Muscle layer of duodenum (tissue), 2 donors: Measurements from ENCODE around the gene ACSL1.
A peak's percentile ranks its signal among the peaks of the same experiment; 100 is the strongest.
"Not testable (repeated sequence)": the region's sequence is repeated elsewhere in the genome, so short reads cannot be mapped to it uniquely, and the experiment has no call there.

Experiments used
- H3K27ac ChIP-seq: one replicate; pipeline ENCODE4 v1.7.0; 2013; ENCODE audit warnings: mild to moderate bottlenecking, low read length
- H3K27me3 ChIP-seq: one replicate; pipeline ENCODE4 v1.7.0; 2013; ENCODE audit warnings: low read depth, mild to moderate bottlenecking, control low read depth, low read length
- H3K36me3 ChIP-seq, 2 donors: one replicate each; pipeline ENCODE4 v1.7.0; 2013; ENCODE audit warnings: low read length in 2 of 2, control low read depth in 1 of 2, mild to moderate bottlenecking in 1 of 2; ENCODE audit not compliant: insufficient read depth in 2 of 2, control insufficient read depth in 1 of 2
- H3K4me1 ChIP-seq, 2 donors: one replicate each; pipeline ENCODE4 v1.7.0; 2013; ENCODE audit warnings: low read length in 2 of 2, mild to moderate bottlenecking in 2 of 2, control low read depth in 1 of 2, moderate library complexity in 1 of 2; ENCODE audit not compliant: insufficient read depth in 2 of 2, control insufficient read depth in 1 of 2
- H3K4me3 ChIP-seq, 2 donors: one replicate each; pipeline ENCODE4 v1.7.0; 2013; ENCODE audit warnings: low read length in 2 of 2, low read depth in 1 of 2, mild to moderate bottlenecking in 1 of 2
- H3K9me3 ChIP-seq, 2 donors: one replicate each; pipeline ENCODE4 v1.7.0; 2013; ENCODE audit warnings: low read length in 2 of 2, control low read depth in 1 of 2, mild to moderate bottlenecking in 1 of 2; ENCODE audit not compliant: control insufficient read depth in 1 of 2
- donor health status: healthy.

ACSL1 gene

DNA sequence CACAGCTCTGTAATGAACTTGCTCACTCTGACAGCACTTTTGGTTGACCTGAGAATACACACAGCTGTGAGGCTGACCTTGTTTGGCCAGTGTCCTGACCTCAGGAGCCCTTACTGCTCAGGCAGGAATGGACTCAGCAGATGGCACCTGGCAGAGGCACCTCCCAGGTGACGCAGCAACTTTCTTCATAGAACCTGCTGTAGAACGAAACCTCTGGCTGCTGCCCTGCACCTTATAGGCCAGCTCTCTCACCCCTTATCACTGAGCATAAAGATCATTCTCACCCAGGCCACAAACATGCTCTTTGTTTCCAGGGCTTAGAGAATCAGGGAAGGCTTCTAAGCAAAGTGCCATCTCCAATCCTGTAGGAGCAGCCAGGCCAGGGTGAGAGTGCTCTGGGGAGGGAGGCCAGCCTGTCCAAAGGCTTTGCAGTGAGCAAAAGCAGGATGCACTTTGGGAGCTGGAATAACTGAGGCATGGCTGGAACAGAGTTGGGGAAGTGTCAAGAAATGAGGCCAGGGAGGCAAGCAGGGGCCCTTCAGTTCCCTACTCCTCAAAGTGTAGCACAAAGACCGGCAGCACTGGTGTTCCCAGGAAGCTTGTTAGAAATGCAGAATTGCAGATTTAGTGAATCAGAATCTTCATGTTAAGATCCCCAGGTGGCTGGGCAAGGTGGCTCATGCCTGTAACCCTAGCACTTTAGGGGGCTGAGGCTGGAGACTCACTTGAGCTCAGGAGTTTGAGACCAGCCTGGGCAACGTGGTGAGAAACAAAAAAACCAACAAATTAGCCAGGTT lies 78.5 kb downstream of the ACSL1 start:
- Histone ChIP-seq H3K27me3 (no peaks in the 10 kb centered on the region), H3K4me1 (peaks cover 22 to 28% of the 10 kb centered on the region in 2 donors), H3K4me3 (peak overlapping the region in 1 of 2 donors; percentile 30), H3K27ac (peak overlapping the region; percentile 81), H3K36me3 (no peaks in the 10 kb centered on the region), H3K9me3 (no peaks in the 10 kb centered on the region)

DNA sequence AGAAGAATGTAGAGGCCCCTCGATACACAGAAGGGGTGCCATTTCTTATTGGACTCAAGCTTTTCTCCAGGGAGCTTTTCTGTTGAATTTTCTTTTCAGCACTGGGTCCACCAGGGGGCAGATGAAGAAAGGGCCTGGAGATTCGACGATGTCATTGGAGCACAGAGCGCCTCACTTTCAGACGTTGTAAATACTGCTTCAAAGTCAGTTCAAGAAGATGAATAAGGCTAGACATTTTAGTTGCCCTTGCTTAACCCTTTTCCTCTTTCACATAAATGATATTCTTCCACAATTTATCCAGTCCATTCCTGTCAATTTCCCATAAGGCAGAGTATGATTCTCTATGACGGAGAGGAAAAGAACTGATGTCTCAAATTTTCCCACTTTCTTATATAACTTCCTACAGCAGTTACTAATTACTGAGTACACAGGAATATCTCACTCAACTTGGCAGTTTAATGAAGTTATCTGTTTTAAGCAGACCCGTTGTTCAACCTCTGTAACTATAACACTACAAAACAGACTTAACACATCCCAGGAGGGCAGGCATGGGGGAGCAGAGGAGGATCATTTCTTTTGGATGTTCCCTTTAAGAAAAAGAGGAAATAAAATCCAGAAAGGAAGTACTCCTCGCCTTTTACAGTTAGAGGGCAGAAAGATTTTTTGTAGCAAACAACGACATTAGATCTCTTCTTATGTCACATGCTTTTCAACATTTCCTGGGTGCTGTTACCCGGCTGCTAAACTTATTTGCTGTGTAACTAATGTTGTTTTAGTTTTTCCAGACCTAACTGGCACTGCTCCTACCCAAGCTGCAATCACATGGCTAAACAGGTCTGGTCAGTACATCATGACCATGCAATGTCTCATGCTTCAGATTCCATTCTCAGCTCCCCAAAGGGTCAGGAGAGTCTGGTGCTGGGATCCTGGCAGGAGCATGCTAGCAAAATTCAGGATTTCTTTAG lies 79.7 kb downstream of the ACSL1 start:
- Histone ChIP-seq H3K36me3 (no peaks in the 10 kb centered on the region), H3K4me1 (peaks cover 22 to 28% of the 10 kb centered on the region in 2 donors), H3K9me3 (no peaks in the 10 kb centered on the region), H3K4me3 (peak overlapping the region; percentile 23 to 30), H3K27me3 (no peaks in the 10 kb centered on the region), H3K27ac (peak overlapping the region; percentile 81)

DNA sequence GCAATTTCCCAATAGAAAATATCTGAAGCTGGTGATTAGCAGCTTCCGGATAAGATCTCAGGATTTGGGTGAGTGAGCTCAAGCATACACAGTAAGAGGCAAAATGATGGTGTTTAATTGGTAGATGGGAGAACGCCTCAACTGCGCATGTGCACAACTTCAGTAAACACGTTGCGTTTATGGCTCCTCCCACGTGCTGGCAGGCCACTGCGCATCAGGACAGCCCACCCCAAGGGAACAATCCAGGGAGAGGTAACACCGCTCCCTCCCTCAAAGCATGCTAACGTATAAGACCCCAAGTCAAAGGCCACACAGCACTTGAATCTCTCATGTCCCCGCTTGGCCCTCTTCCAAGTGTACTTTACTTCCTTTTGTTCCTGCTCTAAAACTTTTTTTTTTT lies 81.5 kb downstream of the ACSL1 start:
- H3K4me3 ChIP-seq = no peak overlapping the region
- no peak overlapping the region for H3K27ac ChIP-seq
- H3K27me3 ChIP-seq = no peaks in the 10 kb centered on the region
- no peaks in the 10 kb centered on the region for H3K9me3 ChIP-seq
- peaks cover 22 to 28% of the 10 kb centered on the region in 2 donors for H3K4me1 ChIP-seq
- H3K36me3 ChIP-seq = no peaks in the 10 kb centered on the region

DNA sequence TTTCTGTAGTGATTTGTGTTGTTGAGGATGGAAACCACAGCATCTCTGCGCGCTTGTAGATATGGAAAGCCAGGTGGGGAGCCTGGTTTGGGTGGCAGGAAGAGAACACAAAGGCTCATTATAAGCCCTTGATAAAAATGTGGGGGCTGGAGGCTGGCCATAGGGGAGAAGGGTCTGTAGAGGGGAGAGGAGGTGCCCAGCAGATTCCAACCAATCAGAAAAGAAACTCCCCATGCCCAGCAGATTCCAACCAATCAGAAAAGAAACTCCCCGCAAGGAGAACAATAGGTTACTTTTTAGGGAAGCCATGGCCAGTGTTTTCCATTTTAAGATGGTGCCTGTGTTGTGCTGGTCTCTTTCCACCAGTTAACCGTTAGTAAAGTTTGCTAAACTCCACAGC lies 82.1 kb downstream of the ACSL1 start:
- no peak overlapping the region for H3K27ac ChIP-seq
- no peak overlapping the region for H3K4me3 ChIP-seq
- no peaks in the 10 kb centered on the region for H3K27me3 ChIP-seq
- no peaks in the 10 kb centered on the region for H3K36me3 ChIP-seq
- H3K9me3 ChIP-seq = no peaks in the 10 kb centered on the region
- H3K4me1 ChIP-seq = peaks cover 22 to 28% of the 10 kb centered on the region in 2 donors

DNA sequence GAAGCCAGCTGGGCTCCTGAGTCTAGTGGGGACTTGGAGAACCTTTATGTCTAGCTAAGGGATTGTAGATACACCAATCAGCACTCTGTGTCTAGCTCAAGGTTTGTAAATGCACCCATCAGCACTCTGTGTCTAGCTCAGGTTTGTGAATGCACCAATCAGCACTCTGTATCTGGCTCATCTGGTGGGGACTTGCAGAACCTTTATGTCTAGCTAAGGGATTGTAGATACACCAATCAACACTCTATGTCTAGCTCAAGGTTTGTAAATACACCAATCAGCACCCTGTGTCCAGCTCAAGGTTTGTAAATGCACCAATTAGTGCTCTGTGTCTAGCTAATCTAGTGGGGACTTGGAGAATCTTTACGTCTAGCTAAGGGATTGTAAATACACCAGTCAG lies 84.1 kb downstream of the ACSL1 start:
- not testable (repeated sequence) for H3K9me3 ChIP-seq, H3K36me3 ChIP-seq, H3K27me3 ChIP-seq, H3K27ac ChIP-seq, H3K4me3 ChIP-seq
- H3K4me1 ChIP-seq = peaks cover 12% of the 10 kb centered on the region in 2 donors

DNA sequence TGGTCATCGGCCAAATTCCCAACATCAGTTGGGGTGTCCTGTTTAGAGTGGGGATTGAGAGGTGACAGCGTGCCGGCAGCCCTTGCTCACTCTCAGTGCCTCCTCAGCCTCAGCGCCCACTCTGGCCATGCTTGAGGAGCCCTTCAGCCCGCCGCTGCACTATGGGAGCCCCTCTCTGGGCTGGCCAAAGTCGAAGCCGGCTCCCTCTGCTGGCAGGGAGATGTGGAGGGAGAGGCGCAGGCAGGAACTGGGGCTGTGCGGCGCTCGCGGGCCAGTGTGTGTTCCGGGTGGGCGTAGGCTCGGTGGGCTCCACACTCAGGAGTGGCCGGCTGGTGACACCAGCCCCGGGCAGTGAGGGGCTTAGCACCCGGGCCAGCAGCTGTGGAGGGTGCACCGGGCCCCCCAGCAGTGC lies 84.8 kb downstream of the ACSL1 start:
- Histone ChIP-seq H3K36me3 (no peaks in the 10 kb centered on the region), H3K27me3 (no peaks in the 10 kb centered on the region), H3K4me3 (no peak overlapping the region), H3K27ac (no peak overlapping the region), H3K4me1 (peaks cover 6% of the 10 kb centered on the region in 2 donors), H3K9me3 (no peaks in the 10 kb centered on the region)

DNA sequence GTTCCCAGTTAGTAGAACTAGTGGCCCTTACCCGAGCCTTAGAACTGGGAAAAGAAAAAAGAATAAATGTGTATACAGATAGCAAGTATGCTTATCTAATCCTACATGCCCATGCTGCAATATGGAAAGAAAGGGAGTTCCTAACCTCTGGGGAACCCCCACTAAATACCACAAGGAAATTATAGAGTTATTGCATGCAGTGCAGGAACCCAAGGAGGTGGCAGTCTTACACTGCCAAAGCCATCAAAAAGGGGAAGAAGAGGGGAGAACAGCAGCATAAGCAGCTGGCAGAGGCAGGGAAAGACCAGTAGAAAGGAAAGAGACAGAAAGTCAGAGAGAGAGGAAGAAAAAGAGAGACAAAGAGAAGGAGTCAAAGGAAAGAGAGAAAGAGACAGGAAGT lies 86.2 kb downstream of the ACSL1 start:
- not testable (repeated sequence) for H3K4me1 ChIP-seq, H3K27ac ChIP-seq, H3K27me3 ChIP-seq, H3K4me3 ChIP-seq, H3K36me3 ChIP-seq, H3K9me3 ChIP-seq

DNA sequence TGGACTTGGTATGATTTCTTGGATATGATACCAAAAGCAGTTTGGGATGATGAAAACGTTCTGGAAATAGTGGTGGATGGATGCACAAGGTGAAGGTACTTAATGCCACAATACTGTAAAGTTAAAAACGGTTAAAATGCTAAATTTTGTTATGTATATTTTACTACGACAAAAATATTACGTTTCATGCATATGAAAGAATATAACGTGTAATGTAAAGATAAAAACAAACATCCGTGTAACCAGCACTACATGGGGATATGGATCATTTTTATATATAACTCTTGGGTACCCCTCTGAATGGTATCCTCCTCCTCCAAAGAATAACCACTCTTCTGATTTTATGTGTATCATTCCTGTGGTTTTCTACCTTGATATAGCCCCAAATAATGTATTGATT lies 91.0 kb downstream of the ACSL1 start:
- Histone ChIP-seq H3K4me3 (peak overlapping the region; percentile 67 to 98), H3K27ac (peak overlapping the region; percentile 65)

DNA sequence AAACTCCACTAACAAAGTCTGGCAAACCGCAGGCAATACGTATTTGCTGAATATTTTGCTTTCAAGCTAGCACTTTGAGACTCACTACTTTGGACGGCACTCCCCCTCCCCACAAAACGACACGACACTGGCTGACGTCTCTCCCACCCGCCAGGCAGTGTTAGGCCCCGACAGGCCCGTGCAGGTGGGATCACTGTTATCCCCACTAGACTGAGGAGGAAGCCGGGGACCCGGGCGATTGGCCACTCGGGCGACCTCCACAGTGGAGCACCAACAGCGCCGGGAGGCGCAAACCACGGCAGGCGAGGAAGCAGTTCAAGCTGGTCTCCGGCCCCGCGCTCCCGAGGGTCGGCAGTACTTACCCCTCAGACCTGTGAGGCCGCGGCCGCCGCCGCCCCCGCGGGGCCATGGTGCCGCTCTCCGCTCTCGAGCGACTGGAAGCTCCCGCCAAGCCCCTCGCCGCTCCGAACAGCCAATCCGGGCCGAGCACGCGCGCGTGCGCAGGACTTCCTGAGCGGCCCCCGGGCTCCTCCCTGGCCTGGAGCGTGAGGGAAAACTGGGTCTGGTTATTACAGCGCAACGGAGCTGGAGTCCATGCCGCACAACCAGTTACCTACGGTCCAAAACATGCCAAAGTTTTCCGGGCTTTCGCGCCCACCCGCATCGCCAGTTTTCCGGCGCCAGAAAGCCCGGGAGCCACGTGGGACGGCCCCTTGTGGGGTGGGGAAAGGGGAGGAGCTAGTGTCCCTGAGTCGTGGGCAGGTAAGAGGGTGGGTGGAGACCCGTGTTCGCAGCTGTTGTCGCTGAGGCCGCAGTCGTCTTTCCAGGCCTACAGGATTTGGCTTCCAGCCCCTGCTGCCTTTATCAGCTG lies 91.9 kb downstream of the ACSL1 start, which contains the start of gene CENPU:
CENPU (minus strand) TSS at position 443 of the 871 bp plus-strand sequence; CDS start at position 409, 34 bp downstream.
- Histone ChIP-seq H3K36me3 (no peaks in the 10 kb centered on the region), H3K4me3 (peak within 1 kb of the TSS; percentile 67 to 98), H3K27ac (peak within 1 kb of the TSS; percentile 65), H3K9me3 (no peaks in the 10 kb centered on the region), H3K4me1 (peaks cover 0 to 12% of the 10 kb centered on the region in 2 donors), H3K27me3 (no peaks in the 10 kb centered on the region)

More for the DNA sequence above, 91.0 kb downstream of the ACSL1 start:
- no peaks in the 10 kb centered on the region for H3K36me3 ChIP-seq
- no peaks in the 10 kb centered on the region for H3K9me3 ChIP-seq
- H3K27me3 ChIP-seq = no peaks in the 10 kb centered on the region
- peaks cover 0 to 12% of the 10 kb centered on the region in 2 donors for H3K4me1 ChIP-seq

DNA sequence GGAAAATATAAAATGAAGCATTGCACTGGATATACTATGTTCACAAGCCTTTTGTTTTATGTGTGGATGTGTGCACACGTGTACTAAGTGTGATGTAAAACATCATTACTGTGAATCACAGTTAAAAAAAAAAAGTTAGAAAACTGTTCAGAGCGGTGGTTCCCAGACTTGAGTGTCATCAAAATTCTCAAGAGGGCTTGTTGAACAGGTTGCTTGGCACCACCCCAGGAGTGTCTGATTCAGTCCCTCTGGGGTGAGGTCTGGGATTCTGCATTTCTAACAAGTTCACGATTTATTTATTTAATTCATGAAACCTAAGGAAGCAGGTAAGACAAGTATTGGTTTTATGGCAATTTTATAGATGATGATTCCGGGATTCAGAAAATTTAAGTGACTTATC lies 93.6 kb downstream of the ACSL1 start:
- H3K9me3 ChIP-seq = no peaks in the 10 kb centered on the region
- H3K4me1 ChIP-seq = peaks cover 0 to 12% of the 10 kb centered on the region in 2 donors
- no peak overlapping the region for H3K27ac ChIP-seq
- H3K36me3 ChIP-seq = no peaks in the 10 kb centered on the region
- no peaks in the 10 kb centered on the region for H3K27me3 ChIP-seq
- H3K4me3 ChIP-seq = no peak overlapping the region
